Ovary (tissue), 3 donors: ENCODE measurements around the gene FEV.

Experiments used
- CTCF ChIP-seq, 3 donors: fragments of 450-650 bp in 2 of 3; fragments of 200-600 bp in 1 of 3; IDR thresholded peaks; one replicate each; pipeline versions ENCODE4 v1.5.1 to v1.8.0; 2016 to 2022; ENCODE audit warnings: antibody characterized with exemption in 3 of 3, mild to moderate bottlenecking in 1 of 3
- EP300 ChIP-seq: sonication (generic); formaldehyde crosslinking; IDR thresholded peaks from one replicate; pipeline ENCODE4 v1.6.1; 2017; ENCODE audit warnings: antibody characterized with exemption
- POLR2A ChIP-seq: fragments of 450-650 bp; IDR thresholded peaks from one replicate; pipeline ENCODE4 v1.6.1; 2017; ENCODE audit warnings: antibody characterized with exemption, mild to moderate bottlenecking, moderate library complexity
- donor health status: DM: no; HTN: no; CAD: no.

- TF ChIP-seq POLR2A, result no peak
- TF ChIP-seq EP300, result no peak
- TF ChIP-seq CTCF (IDR thresholded peaks at IDR 0.05), result no peak
Measured at GRCh38 chr2:218952160-218952559, 32.8 kb downstream of the FEV start.
